K562 (cell line): ENCODE measurements around the gene PATJ. TPM values are rescaled to one million over a fixed set of nuclear protein-coding genes. Genes with fewer than 3 reads are reported as not detected.

Experiments used
- ATAC-seq: fragments of 200-7000 bp; cut with Tn5 transposase; 3 replicates; pipeline ENCODE4 v1.9.1; 2020; ENCODE audit warnings: moderate library complexity
- BruUV-seq: library from RNA; stranded (reverse); fragments of 400-500 nt; replicated peaks from 2 replicates; lab custom pipeline; 2021; lab: Mats Ljungman, UMichigan
- CTCF ChIA-PET: fragments of 300-600 bp; formaldehyde crosslinking; extraction: SDS; loops from one replicate; lab custom pipeline; 2021; ENCODE audit warnings: low intra/inter-chr PET ratio; lab: Yijun Ruan, JAX
- POLR2A ChIA-PET: fragments of 300-600, 350-650 bp; sonication (Branson Sonifier 250); formaldehyde crosslinking; extraction: SDS; loops from one replicate; lab custom pipeline; 2021; ENCODE audit warnings: antibody characterized with exemption, inconsistent platforms; lab: Yijun Ruan, JAX
- DNase-seq, 4 experiments: peaks; one replicate each; pipeline versions ENCODE4 v3.0.0 to v3.0.0-alpha.2; 2011 to 2018; ENCODE audit warnings: low spot score in 3 of 4, mixed read lengths in 3 of 4; ENCODE audit errors: extremely low read depth in 1 of 4
- FAIRE-seq: peaks from 2 replicates; lab custom pipeline; 2011; peaks lifted over from hg19 to GRCh38; lab: Jason Lieb, UNC
- H2AFZ ChIP-seq: 2 replicates; pipeline ENCODE4 v1.6.0; 2011; ENCODE audit warnings: low read depth, low read length, control low read depth, inconsistent platforms
- H3K27ac ChIP-seq: fragments of 200-600 bp; 3 replicates; pipeline ENCODE4 v1.8.0; 2011; ENCODE audit warnings: low read depth, mild to moderate bottlenecking, control low read depth, inconsistent platforms, low read length, moderate library complexity, mixed read lengths; ENCODE audit errors: extremely low read depth
- H3K27me3 ChIP-seq, 2 experiments: fragments of 300-600 bp in 1 of 2; 2 replicates in 1 of 2; 3 replicates in 1 of 2; pipeline versions ENCODE4 v1.6.0 to v1.8.0; 2011; ENCODE audit warnings: inconsistent platforms in 2 of 2, low read length in 2 of 2, mild to moderate bottlenecking in 1 of 2, mixed read lengths in 1 of 2, moderate library complexity in 1 of 2; ENCODE audit not compliant: control insufficient read depth in 2 of 2, insufficient read depth in 2 of 2
- H3K36me3 ChIP-seq: fragments of 300-600 bp; 3 replicates; pipeline ENCODE4 v1.8.0; 2011; ENCODE audit warnings: mild to moderate bottlenecking, low read length, inconsistent platforms; ENCODE audit not compliant: control insufficient read depth, insufficient read depth
- H3K4me1 ChIP-seq, 2 experiments: fragments of 200-600 bp in 1 of 2; replicated peaks in 1 of 2; 2 replicates in 1 of 2; 3 replicates in 1 of 2; pipeline versions ENCODE4 v1.5.1 to v1.8.0; 2011; ENCODE audit warnings: inconsistent platforms in 2 of 2, low read length in 2 of 2, mild to moderate bottlenecking in 1 of 2, mixed read lengths in 1 of 2, moderate library complexity in 1 of 2; ENCODE audit not compliant: control insufficient read depth in 2 of 2, insufficient read depth in 2 of 2
- H3K4me2 ChIP-seq: 2 replicates; pipeline ENCODE4 v1.6.1; 2011; ENCODE audit warnings: low read length, control low read depth, inconsistent platforms, mixed read lengths; ENCODE audit not compliant: insufficient read depth
- H3K4me3 ChIP-seq: fragments of 200-600 bp; sonication (generic), shearing (Covaris generic); 2 replicates; pipeline ENCODE4 v1.5.1; 2016; ENCODE audit warnings: control low read depth, inconsistent platforms
- H3K79me2 ChIP-seq: fragments of 200-600 bp; 3 replicates; pipeline ENCODE4 v1.8.0; 2011; ENCODE audit warnings: low read length, inconsistent platforms; ENCODE audit not compliant: control insufficient read depth, insufficient read depth
- H3K9ac ChIP-seq, 2 experiments: 2 replicates each; pipeline versions ENCODE4 v1.6.0 to v1.6.1; 2011; ENCODE audit warnings: low read depth in 2 of 2, low read length in 2 of 2, control low read depth in 1 of 2, inconsistent platforms in 1 of 2, mild to moderate bottlenecking in 1 of 2, mixed read lengths in 1 of 2; ENCODE audit not compliant: insufficient read depth in 1 of 2
- H3K9me1 ChIP-seq: one replicate; pipeline ENCODE4 v1.6.0; 2011; ENCODE audit warnings: inconsistent platforms, mild to moderate bottlenecking, low read length, moderate library complexity; ENCODE audit not compliant: control insufficient read depth, insufficient read depth
- H3K9me3 ChIP-seq: replicated peaks from 2 replicates; pipeline ENCODE4 v1.5.1; 2011; ENCODE audit warnings: low read depth, low read length, inconsistent platforms; ENCODE audit not compliant: control insufficient read depth, insufficient read depth
- H4K20me1 ChIP-seq: replicated peaks from 2 replicates; pipeline ENCODE4 v1.6.1; 2011; ENCODE audit warnings: low read length, inconsistent platforms, mixed read lengths; ENCODE audit not compliant: control insufficient read depth, insufficient read depth
- KAT7 ChIP-seq: sonication (generic); formaldehyde crosslinking; IDR thresholded peaks from 2 replicates; pipeline ENCODE4 v1.8.0; 2022; ENCODE audit warnings: missing genetic modification reagents, mild to moderate bottlenecking, borderline replicate concordance
- NFIC ChIP-seq: fragments of 450-650 bp; IDR thresholded peaks from 2 replicates; pipeline ENCODE4 v1.6.1; 2017; ENCODE audit warnings: mild to moderate bottlenecking, inconsistent platforms
- NFIX ChIP-seq: fragments of 250-450 bp; sonication (Bioruptor Pico); IDR thresholded peaks from 2 replicates; pipeline ENCODE4 v1.4.0; 2020; ENCODE audit warnings: low read depth, mild to moderate bottlenecking, moderate library complexity
- RAD21 ChIP-seq, 2 experiments: fragments of 250-450 bp in 1 of 2; fragments of 450-650 bp in 1 of 2; sonication (Bioruptor Pico) in 1 of 2; formaldehyde crosslinking in 1 of 2; IDR thresholded peaks in 1 of 2; conservative IDR thresholded peaks in 1 of 2; 2 replicates each; pipeline versions ENCODE4 v1.4.0 to v1.8.0; 2020 to 2022; ENCODE audit warnings: mild to moderate bottlenecking in 2 of 2, moderate library complexity in 1 of 2
- RFX5 ChIP-seq: IDR thresholded peaks from 2 replicates; pipeline ENCODE4 v1.6.1; 2011; ENCODE audit warnings: low read depth, mild to moderate bottlenecking, improper control_type of control experiment, low read length
- TCF3 ChIP-seq: sonication (generic); formaldehyde crosslinking; IDR thresholded peaks from 2 replicates; pipeline ENCODE4 v1.4.0; 2020; ENCODE audit warnings: mild to moderate bottlenecking, missing genetic modification reagents
- WGBS: fragments of 100-300 bp; shearing (Covaris generic); methylation state at CpG from one replicate; pipeline ENCODE4 v1.1.6; 2016; ENCODE audit warnings: low coverage, mixed read lengths; ENCODE audit not compliant: insufficient coverage; ENCODE audit errors: missing lambda C conversion rate; 5-methylcytosine and 5-hydroxymethylcytosine counted together
- in situ Hi-C: fragments of 300-500 bp; cut with MboI; formaldehyde crosslinking; loops from 4 replicates; pipeline ENCODE4 v1.15.0; 2018; ENCODE audit warnings: inconsistent platforms, mixed read lengths
- intact Hi-C: fragments of 100-400 bp; cut with micrococcal nuclease; formaldehyde crosslinking; loops from 2 replicates; pipeline ENCODE4 v1.14.2; 2022
- polyA plus RNA-seq, 8 experiments: library from polyadenylated mRNA; depleted of rRNA in 4 of 8; stranded (reverse) in 5 of 8; unstranded in 3 of 8; fragments of >200 nt; fragmentation: Nextera tagmentation in 2 of 8; fragmentation: Illumina TruSeq in 1 of 8; extraction: Ambion mirVana in 2 of 8; extraction: Trizol in 1 of 8; gene quantifications; 2 replicates each; pipeline versions ENCODE4 v1.2.1 to v1.2.3, GENCODE V29; 2011 to 2014; ENCODE audit warnings: inconsistent platforms in 1 of 8, missing spikeins in 1 of 8
- total RNA-seq, 7 experiments: library from RNA; depleted of rRNA in 6 of 7; stranded (reverse); fragments of >200 nt in 6 of 7; fragmentation: Illumina TruSeq in 2 of 7; extraction: Trizol in 2 of 7; gene quantifications; 2 replicates each; pipeline versions ENCODE4 v1.2.1 to v1.2.3, GENCODE V29; 2011 to 2021; ENCODE audit warnings: low replicate concordance in 1 of 7
- TF ChIP-seq, protein P1 (sequence below): sonication (generic); formaldehyde crosslinking; IDR thresholded peaks from 2 replicates; pipeline ENCODE4 v1.8.0; 2023; ENCODE audit warnings: missing genetic modification reagents, mild to moderate bottlenecking, borderline replicate concordance

The PATJ gene
- total and polyA plus RNA-seq, 9 of the 15 experiments (the other 6 are each of a cell fraction or from before 2014, with no cell fraction given): 0.22 TPM; not detected in 8

DNA sequence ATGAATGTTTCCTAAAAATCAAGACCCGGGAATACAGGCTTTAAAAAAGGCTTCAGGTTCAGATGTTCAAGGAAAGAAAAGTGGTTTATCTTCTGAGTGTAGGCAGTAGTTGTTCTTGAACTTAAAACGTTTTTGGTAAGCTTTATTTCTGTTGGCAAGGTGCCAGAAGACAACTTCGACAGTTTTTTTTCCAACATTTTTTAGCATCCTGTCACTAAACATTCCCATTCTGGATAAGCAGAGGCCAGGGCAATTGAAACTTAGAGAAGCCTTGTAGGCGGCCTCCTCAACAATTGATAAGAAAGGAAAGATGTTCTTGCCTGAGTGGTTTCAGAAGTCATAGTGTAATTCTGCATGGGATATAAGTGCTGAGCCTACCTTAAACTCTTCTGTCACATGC is 66.7 kb downstream of the PATJ start:
- Histone ChIP-seq H3K27ac (no peak overlapping the region), H3K36me3 (no peaks in the 10 kb centered on the region), H3K9me3 (no peaks in the 10 kb centered on the region), H3K4me1 (no peaks in the 10 kb centered on the region), H3K9ac (no peak overlapping the region), H4K20me1 (no peaks in the 10 kb centered on the region), H2AFZ (no peak overlapping the region), H3K79me2 (no peaks in the 10 kb centered on the region), H3K4me2 (no peak overlapping the region), H3K27me3 (peaks cover 2 to 12% of the 10 kb centered on the region in 2 experiments; a peak in 3 of 5 replicates), H3K4me3 (no peak overlapping the region), H3K9me1 (no peaks in the 10 kb centered on the region)
- peak; percentile 97 for TF ChIP-seq NFIX (CRISPR knock-in tag)
- TF ChIP-seq RFX5: no peak
- TF ChIP-seq NFIC: peak; percentile 99
- TF ChIP-seq, protein P1, sequence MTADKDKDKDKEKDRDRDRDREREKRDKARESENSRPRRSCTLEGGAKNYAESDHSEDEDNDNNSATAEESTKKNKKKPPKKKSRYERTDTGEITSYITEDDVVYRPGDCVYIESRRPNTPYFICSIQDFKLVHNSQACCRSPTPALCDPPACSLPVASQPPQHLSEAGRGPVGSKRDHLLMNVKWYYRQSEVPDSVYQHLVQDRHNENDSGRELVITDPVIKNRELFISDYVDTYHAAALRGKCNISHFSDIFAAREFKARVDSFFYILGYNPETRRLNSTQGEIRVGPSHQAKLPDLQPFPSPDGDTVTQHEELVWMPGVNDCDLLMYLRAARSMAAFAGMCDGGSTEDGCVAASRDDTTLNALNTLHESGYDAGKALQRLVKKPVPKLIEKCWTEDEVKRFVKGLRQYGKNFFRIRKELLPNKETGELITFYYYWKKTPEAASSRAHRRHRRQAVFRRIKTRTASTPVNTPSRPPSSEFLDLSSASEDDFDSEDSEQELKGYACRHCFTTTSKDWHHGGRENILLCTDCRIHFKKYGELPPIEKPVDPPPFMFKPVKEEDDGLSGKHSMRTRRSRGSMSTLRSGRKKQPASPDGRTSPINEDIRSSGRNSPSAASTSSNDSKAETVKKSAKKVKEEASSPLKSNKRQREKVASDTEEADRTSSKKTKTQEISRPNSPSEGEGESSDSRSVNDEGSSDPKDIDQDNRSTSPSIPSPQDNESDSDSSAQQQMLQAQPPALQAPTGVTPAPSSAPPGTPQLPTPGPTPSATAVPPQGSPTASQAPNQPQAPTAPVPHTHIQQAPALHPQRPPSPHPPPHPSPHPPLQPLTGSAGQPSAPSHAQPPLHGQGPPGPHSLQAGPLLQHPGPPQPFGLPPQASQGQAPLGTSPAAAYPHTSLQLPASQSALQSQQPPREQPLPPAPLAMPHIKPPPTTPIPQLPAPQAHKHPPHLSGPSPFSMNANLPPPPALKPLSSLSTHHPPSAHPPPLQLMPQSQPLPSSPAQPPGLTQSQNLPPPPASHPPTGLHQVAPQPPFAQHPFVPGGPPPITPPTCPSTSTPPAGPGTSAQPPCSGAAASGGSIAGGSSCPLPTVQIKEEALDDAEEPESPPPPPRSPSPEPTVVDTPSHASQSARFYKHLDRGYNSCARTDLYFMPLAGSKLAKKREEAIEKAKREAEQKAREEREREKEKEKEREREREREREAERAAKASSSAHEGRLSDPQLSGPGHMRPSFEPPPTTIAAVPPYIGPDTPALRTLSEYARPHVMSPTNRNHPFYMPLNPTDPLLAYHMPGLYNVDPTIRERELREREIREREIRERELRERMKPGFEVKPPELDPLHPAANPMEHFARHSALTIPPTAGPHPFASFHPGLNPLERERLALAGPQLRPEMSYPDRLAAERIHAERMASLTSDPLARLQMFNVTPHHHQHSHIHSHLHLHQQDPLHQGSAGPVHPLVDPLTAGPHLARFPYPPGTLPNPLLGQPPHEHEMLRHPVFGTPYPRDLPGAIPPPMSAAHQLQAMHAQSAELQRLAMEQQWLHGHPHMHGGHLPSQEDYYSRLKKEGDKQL (CRISPR knock-in tag): no peak
- TF ChIP-seq TCF3 (CRISPR knock-in tag): no peak
- peak in 1 of 2 experiments; percentile 14; a peak in 1 of 4 replicates for TF ChIP-seq RAD21 (CRISPR knock-in tag; conservative IDR thresholded peaks at IDR 0.05 in 1 of 2, IDR thresholded peaks at IDR 0.05 in 1 of 2)
- TF ChIP-seq KAT7 (CRISPR knock-in tag): no peak
- no peak for FAIRE-seq
- ChIA-PET CTCF (no interaction called here), POLR2A (no interaction called here)
- no peak for DNase-seq
- intact Hi-C loops (no loop called here), in situ Hi-C loops (no loop called here)
- 2% methylated on average over 4 of the region's 4 CpGs for WGBS
- no peak for ATAC-seq
- no TSS peak for BruUV-seq
